Smooth muscle cell (in vitro differentiated cells): ENCODE data around the gene OTOS. TPM values are rescaled to one million over a fixed set of nuclear protein-coding genes. Genes with fewer than 3 reads are reported as not detected.

Experiments used
- DNase-seq: peaks from one replicate; lab custom pipeline; 2025; ENCODE audit not compliant: unreplicated experiment; lab: John Stamatoyannopoulos, UW
- H2AFZ ChIP-seq: fragments of 200-600 bp; sonication (generic); 2 replicates; pipeline ENCODE4 v1.6.0; 2016; ENCODE audit warnings: antibody characterized with exemption, low read depth, mild to moderate bottlenecking
- H3F3A ChIP-seq: fragments of 200-600 bp; sonication (generic); 2 replicates; pipeline ENCODE4 v1.6.0; 2017; ENCODE audit warnings: antibody characterized with exemption, low read depth
- H3K27ac ChIP-seq: fragments of 200-600 bp; sonication (generic); 2 replicates; pipeline ENCODE4 v1.5.1; 2016; ENCODE audit warnings: low read depth, mild to moderate bottlenecking
- H3K27me3 ChIP-seq: fragments of 200-600 bp; sonication (generic); 2 replicates; pipeline ENCODE4 v1.6.1; 2016; ENCODE audit warnings: low read depth, mild to moderate bottlenecking
- H3K36me3 ChIP-seq: fragments of 200-600 bp; sonication (generic); 2 replicates; pipeline ENCODE4 v1.5.1; 2016; ENCODE audit warnings: low read depth
- H3K4me1 ChIP-seq: fragments of 200-600 bp; sonication (generic); 2 replicates; pipeline ENCODE4 v1.5.1; 2016; ENCODE audit warnings: low read depth
- H3K4me2 ChIP-seq: fragments of 200-600 bp; sonication (generic); 2 replicates; pipeline ENCODE4 v1.6.0; 2016; ENCODE audit warnings: mild to moderate bottlenecking
- H3K4me3 ChIP-seq: fragments of 200-600 bp; sonication (generic); 2 replicates; pipeline ENCODE4 v1.5.1; 2016; ENCODE audit warnings: mild to moderate bottlenecking
- H3K79me2 ChIP-seq: fragments of 200-600 bp; sonication (generic); 2 replicates; pipeline ENCODE4 v1.6.0; 2016; ENCODE audit warnings: low read depth, mild to moderate bottlenecking
- H3K9ac ChIP-seq: fragments of 200-600 bp; sonication (generic); 2 replicates; pipeline ENCODE4 v1.6.0; 2016; ENCODE audit warnings: low read depth
- H3K9me3 ChIP-seq: fragments of 200-600 bp; sonication (generic); replicated peaks from 2 replicates; pipeline ENCODE4 v1.5.1; 2016; ENCODE audit warnings: low read depth
- H4K20me1 ChIP-seq: fragments of 200-600 bp; sonication (generic); 2 replicates; pipeline ENCODE4 v1.6.0; 2016; ENCODE audit warnings: low read depth
- WGBS: methylation state at CpG from one replicate; pipeline ENCODE4 v1.1.7; 2016; ENCODE audit warnings: low lambda C conversion rate; 5-methylcytosine and 5-hydroxymethylcytosine counted together
- polyA plus RNA-seq: library from polyadenylated mRNA; unstranded; fragments of >200 nt; fragmentation: Nextera tagmentation; extraction: Ambion mirVana; gene quantifications from 2 replicates; pipeline ENCODE4 v1.2.1, GENCODE V29; 2016
- total RNA-seq: library from RNA; depleted of rRNA; stranded (reverse); fragments of >200 nt; gene quantifications from 2 replicates; pipeline ENCODE4 v1.2.3, GENCODE V29; 2014
- TF ChIP-seq, protein P1 (sequence below): fragments of 200-600 bp; sonication (generic); IDR thresholded peaks from 2 replicates; pipeline ENCODE4 v1.5.1; 2017; ENCODE audit warnings: borderline replicate concordance, mild to moderate bottlenecking, antibody characterized with exemption; ENCODE audit not compliant: insufficient read depth, poor library complexity, severe bottlenecking

OTOS gene
- total and polyA plus RNA-seq, 2 experiments from 2014 or later = not detected

DNA sequence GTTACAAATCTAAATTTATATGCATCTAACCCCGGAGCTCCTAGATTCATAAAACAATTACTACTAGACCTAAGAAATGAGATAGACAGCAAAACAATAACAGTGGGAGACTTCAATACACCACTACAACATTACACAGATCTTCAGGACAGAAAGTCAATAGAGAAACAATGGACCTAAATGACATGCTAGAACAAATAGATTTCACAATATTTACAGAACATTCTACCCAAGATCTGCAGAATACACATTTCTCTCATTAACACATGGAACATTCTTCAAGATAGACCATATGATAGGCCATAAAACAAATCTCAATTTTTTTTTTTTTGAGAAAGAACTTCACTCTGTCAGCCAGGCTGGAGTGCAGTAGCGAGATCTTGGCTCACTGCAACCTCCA lies 42.1 kb downstream of the OTOS start:
- peaks cover 5% of the 10 kb centered on the region for H3K9me3 ChIP-seq
- TF ChIP-seq, protein P1, sequence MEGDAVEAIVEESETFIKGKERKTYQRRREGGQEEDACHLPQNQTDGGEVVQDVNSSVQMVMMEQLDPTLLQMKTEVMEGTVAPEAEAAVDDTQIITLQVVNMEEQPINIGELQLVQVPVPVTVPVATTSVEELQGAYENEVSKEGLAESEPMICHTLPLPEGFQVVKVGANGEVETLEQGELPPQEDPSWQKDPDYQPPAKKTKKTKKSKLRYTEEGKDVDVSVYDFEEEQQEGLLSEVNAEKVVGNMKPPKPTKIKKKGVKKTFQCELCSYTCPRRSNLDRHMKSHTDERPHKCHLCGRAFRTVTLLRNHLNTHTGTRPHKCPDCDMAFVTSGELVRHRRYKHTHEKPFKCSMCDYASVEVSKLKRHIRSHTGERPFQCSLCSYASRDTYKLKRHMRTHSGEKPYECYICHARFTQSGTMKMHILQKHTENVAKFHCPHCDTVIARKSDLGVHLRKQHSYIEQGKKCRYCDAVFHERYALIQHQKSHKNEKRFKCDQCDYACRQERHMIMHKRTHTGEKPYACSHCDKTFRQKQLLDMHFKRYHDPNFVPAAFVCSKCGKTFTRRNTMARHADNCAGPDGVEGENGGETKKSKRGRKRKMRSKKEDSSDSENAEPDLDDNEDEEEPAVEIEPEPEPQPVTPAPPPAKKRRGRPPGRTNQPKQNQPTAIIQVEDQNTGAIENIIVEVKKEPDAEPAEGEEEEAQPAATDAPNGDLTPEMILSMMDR = no peak
- H3K27me3 ChIP-seq = peaks cover 40% of the 10 kb centered on the region
- H3K79me2 ChIP-seq = no peaks in the 10 kb centered on the region
- WGBS = 91% methylated on average over 2 of the region's 2 CpGs
- no peak overlapping the region for H3K4me3 ChIP-seq
- H4K20me1 ChIP-seq = no peaks in the 10 kb centered on the region
- H3K9ac ChIP-seq = no peak overlapping the region
- H3F3A ChIP-seq = no peaks in the 10 kb centered on the region
- peaks cover 4% of the 10 kb centered on the region for H3K4me1 ChIP-seq
- DNase-seq = no peak
- H2AFZ ChIP-seq = no peak overlapping the region
- no peak overlapping the region for H3K27ac ChIP-seq
- no peak overlapping the region for H3K4me2 ChIP-seq
- no peaks in the 10 kb centered on the region for H3K36me3 ChIP-seq

GRCh38 chr2:240095556-240096523 lies 44.6 kb downstream of the OTOS start:
- Histone ChIP-seq H3K27ac (no peak overlapping the region), H3K79me2 (no peaks in the 10 kb centered on the region), H3K4me3 (no peak overlapping the region), H2AFZ (no peak overlapping the region), H3F3A (no peaks in the 10 kb centered on the region), H3K27me3 (peaks cover 40% of the 10 kb centered on the region), H3K9ac (no peak overlapping the region), H3K4me1 (peaks cover 4% of the 10 kb centered on the region), H3K9me3 (peaks cover 4% of the 10 kb centered on the region), H4K20me1 (no peaks in the 10 kb centered on the region), H3K4me2 (no peak overlapping the region), H3K36me3 (no peaks in the 10 kb centered on the region)
- DNase-seq = no peak
- TF ChIP-seq, protein P1 = no peak
- 37% methylated on average over 39 of the region's 43 CpGs for WGBS

GRCh38 chr2:240089306-240089705 lies 51.2 kb downstream of the OTOS start:
- 73% methylated on average over 5 of the region's 5 CpGs for WGBS
- no peak overlapping the region for H3K4me2 ChIP-seq
- DNase-seq = no peak
- no peaks in the 10 kb centered on the region for H3K36me3 ChIP-seq
- no peaks in the 10 kb centered on the region for H3K9me3 ChIP-seq
- H3K4me1 ChIP-seq = no peaks in the 10 kb centered on the region
- no peak overlapping the region for H2AFZ ChIP-seq
- TF ChIP-seq, protein P1 = no peak
- H3K27me3 ChIP-seq = peaks cover 1% of the 10 kb centered on the region
- no peak overlapping the region for H3K27ac ChIP-seq
- H3K79me2 ChIP-seq = no peaks in the 10 kb centered on the region
- no peaks in the 10 kb centered on the region for H3F3A ChIP-seq
- H3K4me3 ChIP-seq = no peak overlapping the region
- H3K9ac ChIP-seq = no peak overlapping the region
- no peaks in the 10 kb centered on the region for H4K20me1 ChIP-seq

Other genes with a start within 250 kb of the OTOS start
- gene NDUFA10, start 115.3 kb downstream of the OTOS start, total RNA-seq = 82.3 and 98.3 TPM in 2 replicates
- gene NDUFA10, start 115.3 kb downstream of the OTOS start, polyA plus RNA-seq = 114 and 120 TPM in 2 replicates
- not detected in 2 replicates for gene OR6B2, start 110.2 kb downstream of the OTOS start, total RNA-seq
- not detected in 2 replicates for gene OR6B2, start 110.2 kb downstream of the OTOS start, polyA plus RNA-seq
- gene OR6B3, start 87.1 kb downstream of the OTOS start, total RNA-seq = not detected in 2 replicates
- not detected in 2 replicates for gene OR6B3, start 87.1 kb downstream of the OTOS start, polyA plus RNA-seq
- gene COPS9, start 4.4 kb downstream of the OTOS start, total RNA-seq = 157 and 173 TPM in 2 replicates
- 296 and 310 TPM in 2 replicates for gene COPS9, start 4.4 kb downstream of the OTOS start, polyA plus RNA-seq